Tibial nerve (tissue), 3 donors: Measurements from ENCODE around the gene RPL35.

Experiments
- POLR2A ChIP-seq, 2 donors: fragments of 450-650 bp; IDR thresholded peaks; one replicate each; pipeline ENCODE4 v1.6.1; 2017; ENCODE audit warnings: antibody characterized with exemption in 2 of 2, mild to moderate bottlenecking in 2 of 2, moderate library complexity in 2 of 2
- TF ChIP-seq, protein P1 (sequence below), 5 experiments: fragments of 200-600 bp in 3 of 5; fragments of 450-650 bp in 2 of 5; sonication (generic) in 3 of 5; IDR thresholded peaks; one replicate each; pipeline ENCODE4 v1.5.1; 2016 to 2019; ENCODE audit warnings: antibody characterized with exemption in 5 of 5, mild to moderate bottlenecking in 3 of 5, moderate library complexity in 2 of 5

DNA sequence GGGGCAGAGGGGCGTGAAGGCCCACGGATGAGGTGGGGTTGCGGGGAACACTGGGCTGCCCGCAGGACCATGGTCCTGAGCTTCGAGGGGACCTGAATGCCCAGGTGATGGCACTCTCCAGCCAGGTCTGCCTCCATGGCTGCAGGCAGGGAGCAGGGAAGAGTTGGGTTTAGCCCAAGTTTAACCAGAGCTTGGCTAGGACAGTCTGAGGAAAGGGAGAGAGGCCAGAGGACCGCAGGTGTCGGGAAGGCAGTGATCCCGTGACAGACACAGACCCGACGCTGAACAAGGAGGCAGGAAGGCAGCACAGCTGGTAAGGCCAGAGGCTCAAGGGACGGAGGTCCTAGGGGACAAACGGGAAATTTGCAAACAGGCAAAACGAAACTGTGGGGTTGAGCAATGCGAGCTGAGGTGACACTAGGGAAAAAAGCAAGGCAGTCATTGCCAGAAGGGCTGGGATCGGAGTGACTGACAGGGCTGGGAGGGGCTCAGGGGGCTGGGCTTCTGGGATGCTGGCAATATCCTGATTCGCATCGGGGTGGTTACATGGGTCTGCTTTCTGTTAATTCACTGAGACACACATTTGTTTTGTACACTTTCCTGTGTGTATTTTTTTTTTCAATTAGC, 25.2 kb upstream of the RPL35 start:
- TF ChIP-seq, protein P1, sequence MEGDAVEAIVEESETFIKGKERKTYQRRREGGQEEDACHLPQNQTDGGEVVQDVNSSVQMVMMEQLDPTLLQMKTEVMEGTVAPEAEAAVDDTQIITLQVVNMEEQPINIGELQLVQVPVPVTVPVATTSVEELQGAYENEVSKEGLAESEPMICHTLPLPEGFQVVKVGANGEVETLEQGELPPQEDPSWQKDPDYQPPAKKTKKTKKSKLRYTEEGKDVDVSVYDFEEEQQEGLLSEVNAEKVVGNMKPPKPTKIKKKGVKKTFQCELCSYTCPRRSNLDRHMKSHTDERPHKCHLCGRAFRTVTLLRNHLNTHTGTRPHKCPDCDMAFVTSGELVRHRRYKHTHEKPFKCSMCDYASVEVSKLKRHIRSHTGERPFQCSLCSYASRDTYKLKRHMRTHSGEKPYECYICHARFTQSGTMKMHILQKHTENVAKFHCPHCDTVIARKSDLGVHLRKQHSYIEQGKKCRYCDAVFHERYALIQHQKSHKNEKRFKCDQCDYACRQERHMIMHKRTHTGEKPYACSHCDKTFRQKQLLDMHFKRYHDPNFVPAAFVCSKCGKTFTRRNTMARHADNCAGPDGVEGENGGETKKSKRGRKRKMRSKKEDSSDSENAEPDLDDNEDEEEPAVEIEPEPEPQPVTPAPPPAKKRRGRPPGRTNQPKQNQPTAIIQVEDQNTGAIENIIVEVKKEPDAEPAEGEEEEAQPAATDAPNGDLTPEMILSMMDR (IDR thresholded peaks at IDR 0.05) = no peak
- no peak for TF ChIP-seq POLR2A (IDR thresholded peaks at IDR 0.05)
